Smooth muscle cell (in vitro differentiated cells): ENCODE data around the gene B4GALT4. TPM values are rescaled to one million over a fixed set of nuclear protein-coding genes. Genes with fewer than 3 reads are reported as not detected.
"Not testable (repeated sequence)": the region's sequence is repeated elsewhere in the genome, so short reads cannot be mapped to it uniquely, and the experiment has no call there.

Experiments used
- DNase-seq: peaks from one replicate; lab custom pipeline; 2025; ENCODE audit not compliant: unreplicated experiment; lab: John Stamatoyannopoulos, UW
- H2AFZ ChIP-seq: fragments of 200-600 bp; sonication (generic); 2 replicates; pipeline ENCODE4 v1.6.0; 2016; ENCODE audit warnings: antibody characterized with exemption, low read depth, mild to moderate bottlenecking
- H3F3A ChIP-seq: fragments of 200-600 bp; sonication (generic); 2 replicates; pipeline ENCODE4 v1.6.0; 2017; ENCODE audit warnings: antibody characterized with exemption, low read depth
- H3K27ac ChIP-seq: fragments of 200-600 bp; sonication (generic); 2 replicates; pipeline ENCODE4 v1.5.1; 2016; ENCODE audit warnings: low read depth, mild to moderate bottlenecking
- H3K27me3 ChIP-seq: fragments of 200-600 bp; sonication (generic); 2 replicates; pipeline ENCODE4 v1.6.1; 2016; ENCODE audit warnings: low read depth, mild to moderate bottlenecking
- H3K36me3 ChIP-seq: fragments of 200-600 bp; sonication (generic); 2 replicates; pipeline ENCODE4 v1.5.1; 2016; ENCODE audit warnings: low read depth
- H3K4me1 ChIP-seq: fragments of 200-600 bp; sonication (generic); 2 replicates; pipeline ENCODE4 v1.5.1; 2016; ENCODE audit warnings: low read depth
- H3K4me2 ChIP-seq: fragments of 200-600 bp; sonication (generic); 2 replicates; pipeline ENCODE4 v1.6.0; 2016; ENCODE audit warnings: mild to moderate bottlenecking
- H3K4me3 ChIP-seq: fragments of 200-600 bp; sonication (generic); 2 replicates; pipeline ENCODE4 v1.5.1; 2016; ENCODE audit warnings: mild to moderate bottlenecking
- H3K79me2 ChIP-seq: fragments of 200-600 bp; sonication (generic); 2 replicates; pipeline ENCODE4 v1.6.0; 2016; ENCODE audit warnings: low read depth, mild to moderate bottlenecking
- H3K9ac ChIP-seq: fragments of 200-600 bp; sonication (generic); 2 replicates; pipeline ENCODE4 v1.6.0; 2016; ENCODE audit warnings: low read depth
- H3K9me3 ChIP-seq: fragments of 200-600 bp; sonication (generic); replicated peaks from 2 replicates; pipeline ENCODE4 v1.5.1; 2016; ENCODE audit warnings: low read depth
- H4K20me1 ChIP-seq: fragments of 200-600 bp; sonication (generic); 2 replicates; pipeline ENCODE4 v1.6.0; 2016; ENCODE audit warnings: low read depth
- WGBS: methylation state at CpG from one replicate; pipeline ENCODE4 v1.1.7; 2016; ENCODE audit warnings: low lambda C conversion rate; 5-methylcytosine and 5-hydroxymethylcytosine counted together
- polyA plus RNA-seq: library from polyadenylated mRNA; unstranded; fragments of >200 nt; fragmentation: Nextera tagmentation; extraction: Ambion mirVana; gene quantifications from 2 replicates; pipeline ENCODE4 v1.2.1, GENCODE V29; 2016
- total RNA-seq: library from RNA; depleted of rRNA; stranded (reverse); fragments of >200 nt; gene quantifications from 2 replicates; pipeline ENCODE4 v1.2.3, GENCODE V29; 2014
- TF ChIP-seq, protein P1 (sequence below): fragments of 200-600 bp; sonication (generic); IDR thresholded peaks from 2 replicates; pipeline ENCODE4 v1.5.1; 2017; ENCODE audit warnings: borderline replicate concordance, mild to moderate bottlenecking, antibody characterized with exemption; ENCODE audit not compliant: insufficient read depth, poor library complexity, severe bottlenecking

The B4GALT4 gene
- total and polyA plus RNA-seq, 2 experiments from 2014 or later, result 28.8 to 33.5 TPM

DNA sequence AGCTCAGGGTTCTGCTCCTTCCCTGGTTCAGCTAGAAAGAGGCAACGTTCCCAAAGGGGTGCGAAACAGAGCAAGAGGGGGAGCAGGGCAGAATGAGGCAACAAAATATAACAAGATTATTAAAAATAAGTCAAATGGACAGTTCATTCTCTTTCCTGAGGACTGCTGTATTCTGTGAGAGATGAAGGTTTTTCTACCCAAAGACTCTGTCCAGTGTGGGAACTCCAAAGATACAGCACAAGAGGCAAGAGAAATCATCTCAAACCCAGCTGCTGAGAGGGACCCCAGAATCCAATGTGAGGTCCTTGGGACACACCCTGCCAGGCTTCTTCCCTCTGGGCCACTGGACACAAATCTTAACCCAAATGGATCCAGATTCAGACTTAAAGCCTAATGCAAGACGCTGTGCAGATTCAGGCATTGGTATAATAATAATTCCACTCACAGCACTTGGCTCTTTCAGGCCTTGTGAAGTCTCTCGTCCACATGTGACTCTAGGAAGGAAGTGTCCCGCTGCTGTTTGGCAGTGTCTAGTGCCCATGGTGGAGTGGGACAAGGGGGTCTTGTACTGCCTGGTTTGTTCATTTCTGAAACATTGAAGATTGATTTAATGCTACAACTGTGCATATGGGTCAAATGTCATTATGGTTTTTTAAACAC is 39.0 kb upstream of the B4GALT4 start:
- Histone ChIP-seq H3K36me3 (no peaks in the 10 kb centered on the region), H3K27ac (no peak overlapping the region), H3F3A (no peaks in the 10 kb centered on the region), H3K9ac (no peak overlapping the region), H3K4me2 (no peak overlapping the region), H2AFZ (peak overlapping the region; percentile 30), H3K79me2 (no peaks in the 10 kb centered on the region), H3K4me1 (no peaks in the 10 kb centered on the region), H3K9me3 (no peaks in the 10 kb centered on the region), H4K20me1 (no peaks in the 10 kb centered on the region), H3K4me3 (no peak overlapping the region), H3K27me3 (no peaks in the 10 kb centered on the region)
- 89% methylated on average over 5 of the region's 5 CpGs for WGBS
- DNase-seq, result no peak
- TF ChIP-seq, protein P1, sequence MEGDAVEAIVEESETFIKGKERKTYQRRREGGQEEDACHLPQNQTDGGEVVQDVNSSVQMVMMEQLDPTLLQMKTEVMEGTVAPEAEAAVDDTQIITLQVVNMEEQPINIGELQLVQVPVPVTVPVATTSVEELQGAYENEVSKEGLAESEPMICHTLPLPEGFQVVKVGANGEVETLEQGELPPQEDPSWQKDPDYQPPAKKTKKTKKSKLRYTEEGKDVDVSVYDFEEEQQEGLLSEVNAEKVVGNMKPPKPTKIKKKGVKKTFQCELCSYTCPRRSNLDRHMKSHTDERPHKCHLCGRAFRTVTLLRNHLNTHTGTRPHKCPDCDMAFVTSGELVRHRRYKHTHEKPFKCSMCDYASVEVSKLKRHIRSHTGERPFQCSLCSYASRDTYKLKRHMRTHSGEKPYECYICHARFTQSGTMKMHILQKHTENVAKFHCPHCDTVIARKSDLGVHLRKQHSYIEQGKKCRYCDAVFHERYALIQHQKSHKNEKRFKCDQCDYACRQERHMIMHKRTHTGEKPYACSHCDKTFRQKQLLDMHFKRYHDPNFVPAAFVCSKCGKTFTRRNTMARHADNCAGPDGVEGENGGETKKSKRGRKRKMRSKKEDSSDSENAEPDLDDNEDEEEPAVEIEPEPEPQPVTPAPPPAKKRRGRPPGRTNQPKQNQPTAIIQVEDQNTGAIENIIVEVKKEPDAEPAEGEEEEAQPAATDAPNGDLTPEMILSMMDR, result no peak

DNA sequence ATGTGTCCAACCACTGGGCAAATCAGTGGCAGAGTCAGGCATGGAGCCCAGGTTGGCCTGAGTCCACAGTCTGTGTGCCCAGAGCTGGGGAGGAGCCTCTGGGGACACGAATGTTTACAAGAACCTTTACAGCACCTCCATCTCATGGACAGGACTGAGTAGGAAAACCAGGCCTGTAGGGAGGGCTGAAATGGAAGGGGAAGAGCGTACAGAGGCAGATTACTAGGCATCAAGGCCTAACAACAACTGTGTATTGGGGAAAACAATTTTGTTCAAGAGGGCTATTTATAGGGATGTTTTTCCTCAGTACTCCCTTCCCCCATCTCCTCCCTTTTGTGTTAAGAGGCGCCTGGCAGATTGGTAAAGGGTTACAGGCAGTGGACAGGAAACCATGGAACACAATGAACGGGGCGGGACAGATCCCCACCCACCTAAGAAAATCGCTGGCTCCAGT is 38.5 kb upstream of the B4GALT4 start:
- Histone ChIP-seq H3K79me2 (no peaks in the 10 kb centered on the region), H3K9me3 (no peaks in the 10 kb centered on the region), H3K4me3 (no peak overlapping the region), H4K20me1 (no peaks in the 10 kb centered on the region), H3K36me3 (no peaks in the 10 kb centered on the region), H2AFZ (peak overlapping the region; percentile 30), H3K27ac (no peak overlapping the region), H3K4me1 (no peaks in the 10 kb centered on the region), H3F3A (no peaks in the 10 kb centered on the region), H3K4me2 (no peak overlapping the region), H3K9ac (no peak overlapping the region), H3K27me3 (no peaks in the 10 kb centered on the region)
- 80% methylated on average over 6 of the region's 6 CpGs for WGBS
- no peak for DNase-seq
- TF ChIP-seq, protein P1, result no peak

DNA sequence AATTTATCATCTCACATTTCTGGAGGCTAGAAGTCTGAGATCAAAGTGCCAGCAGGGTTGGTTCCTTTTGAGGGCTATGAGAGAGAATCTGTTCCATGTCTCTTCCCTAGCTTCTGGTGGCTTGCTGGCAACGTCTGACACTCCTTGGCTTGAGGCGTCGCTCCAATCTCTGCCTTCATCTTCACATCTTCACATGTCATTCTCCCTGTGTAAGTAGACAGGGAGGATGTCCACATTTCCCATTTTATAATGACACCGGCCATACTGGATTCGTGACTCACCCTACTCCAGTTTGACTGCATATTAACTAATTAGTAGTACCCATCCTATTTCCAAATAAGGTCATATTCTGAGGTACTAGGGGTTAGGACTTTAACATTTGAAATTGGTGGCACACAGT is 36.0 kb upstream of the B4GALT4 start:
- H3F3A ChIP-seq, result no peaks in the 10 kb centered on the region
- no peaks in the 10 kb centered on the region for H3K27me3 ChIP-seq
- H3K4me3 ChIP-seq, result no peak overlapping the region
- 65% methylated on average over 5 of the region's 5 CpGs for WGBS
- H3K36me3 ChIP-seq, result no peaks in the 10 kb centered on the region
- no peaks in the 10 kb centered on the region for H3K4me1 ChIP-seq
- H4K20me1 ChIP-seq, result no peaks in the 10 kb centered on the region
- H3K4me2 ChIP-seq, result no peak overlapping the region
- TF ChIP-seq, protein P1, result no peak
- H3K27ac ChIP-seq, result no peak overlapping the region
- H3K9me3 ChIP-seq, result no peaks in the 10 kb centered on the region
- no peak for DNase-seq
- no peaks in the 10 kb centered on the region for H3K79me2 ChIP-seq
- H2AFZ ChIP-seq, result no peak overlapping the region
- H3K9ac ChIP-seq, result no peak overlapping the region

DNA sequence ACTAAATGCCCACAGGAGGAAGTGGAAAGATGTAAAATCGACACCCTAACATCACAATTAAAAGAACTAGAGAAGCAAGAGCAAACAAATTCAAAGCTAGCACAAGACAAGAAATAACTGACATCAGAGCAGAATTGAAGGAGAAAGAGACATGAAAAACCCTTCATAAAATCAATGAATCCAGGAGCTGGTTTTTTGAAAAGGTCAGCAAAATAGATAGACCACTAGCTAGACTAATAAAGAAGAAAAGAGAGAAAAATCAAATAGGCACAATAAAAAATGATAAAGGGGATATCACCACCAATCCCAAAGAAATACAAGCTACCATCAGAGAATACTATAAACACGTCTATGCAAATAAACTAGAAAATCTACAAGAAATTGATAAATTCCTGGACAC is 29.5 kb upstream of the B4GALT4 start:
- not testable (repeated sequence) for H3K4me3 ChIP-seq, H3K4me1 ChIP-seq, H3K36me3 ChIP-seq, H3K79me2 ChIP-seq, DNase-seq, H2AFZ ChIP-seq, H3K4me2 ChIP-seq, H3F3A ChIP-seq, H3K9ac ChIP-seq, H4K20me1 ChIP-seq, H3K27ac ChIP-seq, H3K9me3 ChIP-seq, H3K27me3 ChIP-seq
- 91% methylated on average over 2 of the region's 2 CpGs for WGBS
